ENCODE data around the gene IPO4.

IPO4 gene

DNA sequence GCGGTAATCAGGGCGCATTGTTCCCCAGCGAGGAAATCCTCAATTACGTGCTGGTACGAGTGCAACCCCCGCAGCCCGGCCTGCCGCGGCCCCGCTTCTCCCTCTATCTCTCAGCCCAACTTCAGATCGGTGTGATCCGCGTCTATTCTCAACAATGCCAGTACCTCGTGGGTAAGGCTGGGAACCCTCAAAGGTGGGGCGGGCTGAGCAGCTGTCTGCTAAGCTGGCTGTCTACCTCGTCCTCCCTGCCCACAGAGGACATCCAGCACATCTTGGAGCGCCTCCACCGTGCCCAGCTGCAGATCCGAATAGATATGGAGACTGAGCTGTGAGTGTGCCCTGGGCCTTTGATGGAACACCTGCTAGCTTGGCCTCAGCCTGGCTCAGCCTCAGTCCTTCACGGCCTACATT, 15.7 kb downstream of the IPO4 start:
- no peak for DNase-seq

- no peak for DNase-seq
Measured at GRCh38 chr14:24172261-24172860, 16.3 kb downstream of the IPO4 start.

GRCh38 chr14:24171422-24172260, 17.0 kb downstream of the IPO4 start, which contains the start of gene REC8:
Gene REC8, plus strand, starts transcription at chr14:24172080. Its CDS starts 473 bp downstream, at chr14:24172553.
- peak; percentile 66 to 76 for DNase-seq

DNA sequence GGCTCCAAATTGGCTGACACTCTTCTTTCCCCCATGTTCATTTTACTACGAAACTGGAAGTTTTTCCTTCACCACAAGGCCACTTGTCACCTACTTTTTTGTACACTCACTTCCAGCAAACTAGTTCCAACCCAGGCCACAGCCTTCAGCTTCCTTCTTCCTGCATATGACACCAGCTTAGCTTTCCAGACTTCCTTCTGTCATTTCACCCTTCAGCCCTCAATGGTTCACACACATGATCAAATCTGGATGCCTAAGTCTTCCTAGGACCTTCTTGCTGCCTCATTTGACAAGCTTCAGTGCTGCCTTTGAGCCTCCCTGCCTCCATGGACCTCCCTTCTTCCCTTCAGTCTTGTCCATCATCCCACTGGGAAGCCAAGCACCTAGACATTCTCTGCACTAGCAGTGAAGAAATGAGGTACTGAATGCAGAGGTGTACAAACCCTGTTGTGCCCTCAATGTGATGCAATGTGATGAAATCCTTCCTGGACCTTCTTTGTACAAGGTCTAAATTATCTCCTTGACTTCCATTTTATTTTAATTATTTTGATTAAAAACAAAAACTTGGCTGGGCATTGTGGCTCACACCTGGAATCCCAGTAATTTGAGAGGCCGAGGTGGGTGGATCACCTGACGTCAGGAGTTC, 21.0 kb downstream of the IPO4 start:
- no peak for DNase-seq

GRCh38 chr14:24165785-24166184, 22.8 kb downstream of the IPO4 start:
- no peak for DNase-seq

DNA sequence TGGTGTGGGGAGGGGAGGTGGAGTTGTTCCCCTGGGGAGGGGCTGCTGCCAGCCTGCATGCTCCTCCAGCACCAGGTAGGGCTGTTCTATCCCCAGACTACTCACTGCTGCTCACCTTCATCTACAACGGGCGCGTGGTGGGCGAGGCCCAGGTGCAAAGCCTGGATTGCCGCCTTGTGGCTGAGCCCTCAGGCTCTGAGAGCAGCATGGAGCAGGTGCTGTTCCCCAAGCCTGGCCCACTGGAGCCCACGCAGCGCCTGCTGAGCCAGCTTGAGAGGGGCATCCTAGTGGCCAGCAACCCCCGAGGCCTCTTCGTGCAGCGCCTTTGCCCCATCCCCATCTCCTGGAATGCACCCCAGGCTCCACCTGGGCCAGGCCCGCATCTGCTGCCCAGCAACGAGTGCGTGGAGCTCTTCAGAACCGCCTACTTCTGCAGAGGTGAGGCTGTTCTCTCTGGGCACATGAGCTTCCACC, 24.1 kb downstream of the IPO4 start:
- DNase-seq: no peak

GRCh38 chr14:24162093-24162492, 26.5 kb downstream of the IPO4 start:
- peak; percentile 37 to 53 for DNase-seq

DNA sequence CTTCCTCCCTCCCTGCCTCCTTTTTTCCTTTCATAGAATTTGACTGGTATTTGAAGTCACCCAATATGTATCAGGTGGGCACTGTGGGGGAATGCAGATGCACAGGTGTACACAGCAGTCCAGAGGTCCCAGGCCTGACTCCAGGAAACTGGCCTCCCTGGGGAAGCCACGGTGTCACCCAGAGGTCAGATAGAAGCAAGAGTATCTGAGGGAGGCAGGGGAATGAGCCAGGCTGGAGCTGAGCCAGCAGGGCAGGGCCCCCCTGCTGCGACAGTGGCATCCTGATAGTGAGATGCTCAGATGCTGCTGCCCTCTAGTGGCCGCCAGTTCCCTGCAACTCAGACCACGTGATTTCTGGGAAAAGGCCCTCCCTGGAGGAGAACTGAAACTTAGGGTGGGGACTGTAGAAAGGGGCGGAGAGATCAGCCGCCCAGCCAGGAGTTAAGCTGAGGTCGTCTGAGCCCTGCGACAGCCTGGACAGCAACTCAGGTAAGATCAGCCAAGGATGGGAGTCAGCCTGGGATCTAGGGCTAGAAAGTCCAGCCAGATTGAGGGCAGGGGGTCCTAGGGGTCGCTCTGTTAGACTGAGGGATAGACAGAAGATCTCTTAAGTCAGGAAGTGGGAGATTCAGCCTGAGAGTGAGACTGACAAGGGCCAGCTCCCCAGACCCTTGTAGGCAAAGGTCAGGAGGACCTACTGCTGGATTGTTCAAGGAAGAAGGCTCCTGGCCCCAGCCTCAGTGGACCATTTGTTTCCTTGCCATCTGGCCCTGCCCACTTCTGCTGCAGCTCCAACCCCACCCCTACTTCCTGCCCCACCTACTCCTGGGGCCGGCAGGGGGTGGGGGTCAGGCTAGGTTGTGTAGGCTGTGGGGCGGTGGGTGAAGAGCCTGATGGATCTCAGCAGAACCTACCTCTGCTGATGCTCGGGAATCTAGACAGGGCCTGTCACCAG, 27.5 kb downstream of the IPO4 start, which contains the start of gene IRF9:
Gene IRF9 (plus strand): TSS at position 416 of the 955 bp plus-strand sequence. CDS start 880 bp downstream, outside the sequence.
- DNase-seq: peak; percentile 98 to 99

GRCh38 chr14:24160499-24160849, 28.1 kb downstream of the IPO4 start:
- DNase-seq: no peak

DNA sequence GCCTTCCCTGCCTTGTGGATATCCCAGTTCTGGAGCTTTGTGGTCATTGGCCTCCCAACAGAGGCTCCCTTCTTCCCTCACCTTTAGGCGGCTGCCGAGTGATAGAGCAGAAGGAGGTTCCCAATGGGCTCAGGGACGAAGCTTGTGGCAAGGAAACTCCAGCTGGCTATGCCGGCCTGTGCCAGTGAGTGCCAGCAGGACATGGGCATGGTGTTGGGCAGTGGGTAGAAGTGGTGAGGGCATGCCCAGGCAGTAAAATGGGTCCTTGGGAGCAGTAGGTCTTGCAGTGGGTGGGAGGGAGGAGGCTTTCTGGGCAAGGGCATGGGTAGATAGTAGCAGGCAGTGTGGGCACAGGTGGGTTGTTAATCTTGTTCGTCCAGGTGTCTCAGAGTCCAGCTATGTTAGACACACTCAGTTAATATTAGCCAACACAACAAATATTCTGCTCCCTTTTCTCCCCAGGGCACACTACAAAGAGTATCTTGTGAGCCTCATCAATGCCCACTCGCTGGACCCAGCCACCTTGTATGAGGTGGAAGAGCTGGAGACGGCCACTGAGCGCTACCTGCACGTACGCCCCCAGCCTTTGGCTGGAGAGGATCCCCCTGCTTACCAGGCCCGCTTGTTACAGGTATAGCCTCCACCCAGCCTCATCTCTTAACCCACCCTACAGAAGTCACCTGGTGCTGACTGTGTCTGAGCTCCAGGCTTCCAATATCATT, 28.7 kb downstream of the IPO4 start:
- DNase-seq: no peak

- DNase-seq: no peak
Measured at GRCh38 chr14:24157331-24157730, 31.3 kb downstream of the IPO4 start.

DNA sequence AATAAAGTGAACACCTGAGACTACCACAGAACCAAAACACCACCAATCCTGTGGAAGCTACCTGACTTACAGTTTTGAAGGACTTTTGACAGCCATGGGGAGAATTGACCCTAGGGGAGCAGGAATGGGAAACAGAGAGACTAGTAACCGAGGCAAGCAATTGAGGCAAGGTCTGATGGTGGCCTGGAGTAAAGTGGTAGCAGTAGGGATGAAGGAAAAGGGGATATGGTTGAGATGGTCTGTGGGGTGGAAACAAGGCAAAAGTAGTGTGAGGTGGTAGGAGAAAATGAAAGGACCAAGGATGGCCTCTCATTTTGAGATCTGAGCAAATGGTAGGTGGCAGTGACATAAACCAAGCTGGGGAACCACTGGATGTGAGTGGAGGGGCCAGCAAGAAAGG, 31.8 kb downstream of the IPO4 start:
- DNase-seq: no peak

DNA sequence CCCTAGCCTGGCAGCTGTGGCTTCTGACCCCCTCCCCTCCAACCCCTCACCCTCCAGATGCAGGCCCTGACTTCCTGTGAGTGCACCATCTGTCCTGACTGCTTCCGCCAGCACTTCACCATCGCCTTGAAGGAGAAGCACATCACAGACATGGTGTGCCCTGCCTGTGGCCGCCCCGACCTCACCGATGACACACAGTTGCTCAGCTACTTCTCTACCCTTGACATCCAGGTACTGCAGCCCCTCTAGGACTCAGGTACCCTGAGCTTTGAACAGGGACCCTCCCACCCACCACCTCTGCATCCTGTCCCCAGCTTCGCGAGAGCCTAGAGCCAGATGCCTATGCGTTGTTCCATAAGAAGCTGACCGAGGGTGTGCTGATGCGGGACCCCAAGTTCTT, 33.5 kb downstream of the IPO4 start:
- no peak for DNase-seq

GRCh38 chr14:24151404-24152080, 37.1 kb downstream of the IPO4 start:
- no peak for DNase-seq

GRCh38 chr14:24150993-24151392, 37.6 kb downstream of the IPO4 start:
- no peak for DNase-seq

GRCh38 chr14:24150567-24150966, 38.0 kb downstream of the IPO4 start:
- DNase-seq: no peak

GRCh38 chr14:24150061-24150460, 38.6 kb downstream of the IPO4 start:
- no peak for DNase-seq

- no peak for DNase-seq
Measured at GRCh38 chr14:24149302-24149969, 39.2 kb downstream of the IPO4 start.

- DNase-seq: no peak
Measured at GRCh38 chr14:24147761-24148428, 40.7 kb downstream of the IPO4 start.

Data from activated CD4-positive, alpha-beta T cell treated with anti-CD3 and anti-CD28 coated beads, Interleukin-2, amount 50 U/mL, for 48 hours (primary cell).